ENCODE measurements around the gene CNTNAP2.

- TF ChIP-seq CTCF (IDR thresholded peaks at IDR 0.05; ENCODE audit: low read depth, low read length, missing input control): no peak
- no peak for TF ChIP-seq MAX (IDR thresholded peaks at IDR 0.05)
- TF ChIP-seq SP1 (IDR thresholded peaks at IDR 0.05): no peak
- no peak for TF ChIP-seq JUND (IDR thresholded peaks at IDR 0.05)
- TF ChIP-seq, protein P1, sequence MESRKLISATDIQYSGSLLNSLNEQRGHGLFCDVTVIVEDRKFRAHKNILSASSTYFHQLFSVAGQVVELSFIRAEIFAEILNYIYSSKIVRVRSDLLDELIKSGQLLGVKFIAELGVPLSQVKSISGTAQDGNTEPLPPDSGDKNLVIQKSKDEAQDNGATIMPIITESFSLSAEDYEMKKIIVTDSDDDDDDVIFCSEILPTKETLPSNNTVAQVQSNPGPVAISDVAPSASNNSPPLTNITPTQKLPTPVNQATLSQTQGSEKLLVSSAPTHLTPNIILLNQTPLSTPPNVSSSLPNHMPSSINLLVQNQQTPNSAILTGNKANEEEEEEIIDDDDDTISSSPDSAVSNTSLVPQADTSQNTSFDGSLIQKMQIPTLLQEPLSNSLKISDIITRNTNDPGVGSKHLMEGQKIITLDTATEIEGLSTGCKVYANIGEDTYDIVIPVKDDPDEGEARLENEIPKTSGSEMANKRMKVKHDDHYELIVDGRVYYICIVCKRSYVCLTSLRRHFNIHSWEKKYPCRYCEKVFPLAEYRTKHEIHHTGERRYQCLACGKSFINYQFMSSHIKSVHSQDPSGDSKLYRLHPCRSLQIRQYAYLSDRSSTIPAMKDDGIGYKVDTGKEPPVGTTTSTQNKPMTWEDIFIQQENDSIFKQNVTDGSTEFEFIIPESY (IDR thresholded peaks at IDR 0.05): no peak
- no peak for TF ChIP-seq YY1 (IDR thresholded peaks at IDR 0.05)
- TF ChIP-seq RAD21 (IDR thresholded peaks at IDR 0.05): no peak
- TF ChIP-seq NR2F2 (IDR thresholded peaks at IDR 0.05): no peak
- no peak for TF ChIP-seq REST (IDR thresholded peaks at IDR 0.05)
- no peak for TF ChIP-seq HNF4G (IDR thresholded peaks at IDR 0.05)
- no peak for TF ChIP-seq TAF1 (conservative IDR thresholded peaks at IDR 0.05)
- TF ChIP-seq, protein P2, sequence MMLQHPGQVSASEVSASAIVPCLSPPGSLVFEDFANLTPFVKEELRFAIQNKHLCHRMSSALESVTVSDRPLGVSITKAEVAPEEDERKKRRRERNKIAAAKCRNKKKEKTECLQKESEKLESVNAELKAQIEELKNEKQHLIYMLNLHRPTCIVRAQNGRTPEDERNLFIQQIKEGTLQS (IDR thresholded peaks at IDR 0.05): no peak
Measured at GRCh38 chr7:146885231-146885630, 768.6 kb downstream of the CNTNAP2 start.
